ENCODE results near the gene CROCC.
A peak's percentile ranks its signal among the peaks of the same experiment; 100 is the strongest.
"Not testable (repeated sequence)": the region's sequence is repeated elsewhere in the genome, so short reads cannot be mapped to it uniquely, and the experiment has no call there.

The CROCC gene

DNA sequence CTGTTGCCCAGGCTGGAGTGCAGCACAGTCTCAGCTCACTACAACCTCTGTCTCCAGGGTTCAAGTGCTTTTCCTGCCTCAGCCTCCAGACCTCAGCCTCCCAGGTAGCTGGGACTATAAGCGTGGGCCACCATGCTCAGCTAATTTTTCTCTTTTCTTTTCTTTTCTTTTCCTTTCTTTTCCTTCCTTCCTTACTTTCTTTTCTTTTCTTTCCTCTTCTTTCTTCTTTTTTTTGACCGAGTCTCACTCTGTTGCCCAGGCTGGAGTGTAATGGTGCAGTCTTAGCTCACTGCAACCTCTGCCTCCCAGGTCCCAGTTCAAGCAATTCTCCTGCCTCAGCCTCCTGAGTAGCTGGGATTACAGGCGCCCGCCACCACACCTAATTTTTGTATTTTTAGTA is 42.4 kb downstream of the CROCC start:
- not testable (repeated sequence) for H3K27ac Mint-ChIP-seq, H3K9me3 Mint-ChIP-seq, H3K36me3 Mint-ChIP-seq, H3K4me3 Mint-ChIP-seq, H3K27me3 Mint-ChIP-seq, H3K4me1 Mint-ChIP-seq

DNA sequence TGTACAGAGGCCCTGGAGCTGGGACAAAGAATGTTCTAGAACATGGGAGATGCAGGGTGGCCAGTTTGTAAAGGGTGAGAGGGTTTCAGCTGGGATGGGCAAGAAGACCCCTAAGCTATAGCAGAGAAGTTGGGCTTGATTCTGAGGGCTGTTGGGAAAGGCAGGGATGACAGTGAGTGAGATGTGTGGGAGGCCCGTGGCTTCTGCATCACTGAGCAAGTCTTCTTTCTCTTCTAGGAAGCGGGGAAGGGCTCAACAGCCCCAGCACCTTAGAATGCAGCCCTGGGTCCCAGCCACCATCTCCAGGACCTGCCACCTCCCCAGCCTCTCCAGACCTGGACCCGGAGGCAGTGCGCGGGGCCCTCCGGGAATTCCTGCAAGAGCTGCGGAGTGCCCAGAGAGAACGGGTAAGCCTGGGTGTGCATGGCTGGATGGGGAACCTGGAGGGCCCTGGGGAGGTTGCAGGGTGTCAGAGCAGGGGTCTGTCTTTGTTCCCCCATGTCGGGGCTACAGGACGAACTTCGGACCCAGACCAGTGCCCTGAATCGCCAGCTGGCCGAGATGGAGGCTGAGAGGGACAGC is 43.8 kb downstream of the CROCC start:
- no peaks in the 10 kb centered on the region for H3K9me3 Mint-ChIP-seq
- H3K36me3 Mint-ChIP-seq = peaks cover 2% of the 10 kb centered on the region
- no peaks in the 10 kb centered on the region for H3K27me3 Mint-ChIP-seq
- H3K4me3 Mint-ChIP-seq = no peak overlapping the region
- H3K27ac Mint-ChIP-seq = no peak overlapping the region
- H3K4me1 Mint-ChIP-seq = peaks cover 4% of the 10 kb centered on the region

DNA sequence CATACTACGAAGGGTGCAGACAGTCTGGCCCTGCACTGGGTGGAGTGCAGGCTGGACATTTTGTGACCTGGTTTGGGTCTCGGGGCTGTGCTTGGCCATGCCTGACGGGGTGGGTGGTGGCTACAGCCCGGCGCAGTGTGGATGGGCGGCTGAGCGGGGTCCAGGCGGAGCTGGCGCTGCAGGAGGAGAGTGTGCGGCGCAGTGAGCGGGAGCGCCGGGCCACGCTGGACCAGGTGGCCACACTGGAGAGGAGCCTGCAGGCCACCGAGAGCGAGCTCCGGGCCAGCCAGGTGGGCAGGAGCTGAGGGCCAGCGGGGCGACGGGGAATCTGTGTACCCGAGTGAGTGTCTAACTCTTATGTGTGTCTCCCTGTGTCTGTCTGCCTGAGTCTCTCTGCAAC is 44.6 kb downstream of the CROCC start:
- Mint-ChIP-seq H3K9me3 (no peaks in the 10 kb centered on the region), H3K27ac (no peak overlapping the region), H3K36me3 (peaks cover 2% of the 10 kb centered on the region), H3K4me1 (peaks cover 3% of the 10 kb centered on the region), H3K27me3 (no peaks in the 10 kb centered on the region), H3K4me3 (no peak overlapping the region)

DNA sequence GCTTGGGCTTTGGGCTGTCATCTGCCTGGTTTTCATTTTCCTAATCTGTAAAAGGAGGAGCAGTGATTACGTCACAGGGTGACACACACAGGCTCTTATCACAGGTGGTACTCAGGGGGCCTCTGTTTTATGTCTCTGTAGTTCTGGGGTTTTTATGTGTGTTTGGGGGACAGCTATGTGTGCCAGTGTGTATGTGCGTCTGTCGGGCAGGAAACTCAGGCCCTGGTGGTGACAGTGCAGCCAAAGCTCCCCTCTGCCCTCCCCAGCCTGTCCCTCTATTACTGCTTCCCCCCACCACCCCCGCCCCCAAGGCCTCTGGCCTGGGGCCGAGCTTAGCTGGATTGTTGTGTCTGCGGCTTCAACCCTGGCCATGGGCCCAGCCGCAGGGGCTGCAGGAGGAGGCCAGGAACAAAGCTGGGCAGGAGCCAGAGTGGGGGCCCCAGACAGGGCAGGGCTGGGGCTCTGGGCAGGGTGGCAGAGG is 45.4 kb downstream of the CROCC start:
- no peaks in the 10 kb centered on the region for H3K9me3 Mint-ChIP-seq
- H3K27ac Mint-ChIP-seq = no peak overlapping the region
- no peak overlapping the region for H3K4me3 Mint-ChIP-seq
- no peaks in the 10 kb centered on the region for H3K4me1 Mint-ChIP-seq
- H3K27me3 Mint-ChIP-seq = no peaks in the 10 kb centered on the region
- H3K36me3 Mint-ChIP-seq = peaks cover 2% of the 10 kb centered on the region

DNA sequence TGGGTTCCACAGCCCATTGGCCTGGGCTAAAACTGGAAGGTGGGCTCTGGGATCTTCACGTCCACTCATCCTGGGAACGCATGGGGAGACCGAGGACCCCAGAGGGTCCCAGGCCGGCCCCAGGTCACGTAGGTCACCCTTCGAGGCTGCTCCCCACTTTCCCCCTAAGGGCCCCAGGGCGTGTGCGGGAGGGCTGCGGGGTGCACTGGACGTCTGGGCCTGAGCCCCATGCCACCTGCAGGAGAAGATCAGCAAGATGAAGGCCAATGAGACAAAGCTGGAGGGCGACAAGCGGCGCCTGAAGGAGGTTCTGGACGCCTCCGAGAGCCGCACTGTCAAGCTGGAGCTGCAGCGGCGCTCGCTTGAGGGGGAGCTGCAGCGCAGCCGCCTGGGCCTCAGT is 46.2 kb downstream of the CROCC start:
- Mint-ChIP-seq H3K4me3 (no peak overlapping the region), H3K9me3 (no peaks in the 10 kb centered on the region), H3K27ac (no peak overlapping the region), H3K36me3 (peaks cover 2% of the 10 kb centered on the region), H3K27me3 (no peaks in the 10 kb centered on the region), H3K4me1 (no peaks in the 10 kb centered on the region)

DNA sequence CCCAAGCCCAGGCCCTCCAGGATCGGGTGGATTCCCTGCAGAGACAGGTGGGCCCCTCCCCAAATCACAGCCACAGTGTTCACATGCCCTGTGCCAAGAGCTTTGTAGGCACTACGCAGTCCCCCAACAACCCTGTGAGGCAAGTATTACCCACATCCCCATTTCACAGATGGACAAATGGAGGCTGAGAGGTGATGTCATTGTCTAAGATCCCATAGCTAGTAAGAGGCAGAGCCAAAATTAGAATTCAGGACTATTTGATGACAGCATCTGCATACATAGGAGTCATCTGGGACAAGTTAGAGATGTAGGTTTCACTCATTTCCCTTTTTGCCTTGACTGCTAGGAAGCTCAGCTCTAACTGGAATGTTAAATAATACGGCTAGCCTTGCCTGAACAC is 46.6 kb downstream of the CROCC start:
- H3K27me3 Mint-ChIP-seq = no peaks in the 10 kb centered on the region
- no peak overlapping the region for H3K27ac Mint-ChIP-seq
- H3K4me1 Mint-ChIP-seq = no peaks in the 10 kb centered on the region
- H3K9me3 Mint-ChIP-seq = no peaks in the 10 kb centered on the region
- peaks cover 2% of the 10 kb centered on the region for H3K36me3 Mint-ChIP-seq
- no peak overlapping the region for H3K4me3 Mint-ChIP-seq

DNA sequence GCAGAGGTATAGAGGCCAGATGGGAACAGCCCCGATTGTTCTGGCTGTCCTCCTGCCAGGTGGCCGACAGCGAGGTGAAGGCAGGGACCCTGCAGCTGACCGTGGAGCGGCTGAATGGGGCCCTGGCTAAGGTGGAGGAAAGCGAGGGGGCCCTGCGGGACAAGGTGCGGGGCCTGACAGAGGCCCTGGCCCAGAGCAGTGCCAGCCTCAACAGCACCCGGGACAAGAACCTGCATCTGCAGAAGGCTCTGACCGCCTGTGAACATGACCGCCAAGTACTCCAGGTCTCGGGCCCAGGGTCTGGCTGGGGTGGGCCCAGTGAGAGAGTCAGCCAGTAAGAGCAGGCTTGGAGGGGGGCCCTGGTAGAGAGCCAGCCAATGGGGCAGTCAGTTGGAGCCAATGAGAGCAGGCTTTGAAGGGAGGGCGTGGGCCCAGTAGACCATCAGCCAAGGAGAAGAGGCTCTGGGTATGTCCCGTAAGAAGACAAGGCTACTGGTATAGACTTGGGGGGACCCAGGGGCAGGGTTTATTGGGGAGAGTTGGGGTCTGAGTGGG is 47.4 kb downstream of the CROCC start:
- Mint-ChIP-seq H3K36me3 (peaks cover 2% of the 10 kb centered on the region), H3K4me3 (no peak overlapping the region), H3K4me1 (no peaks in the 10 kb centered on the region), H3K27ac (no peak overlapping the region), H3K27me3 (no peaks in the 10 kb centered on the region), H3K9me3 (no peaks in the 10 kb centered on the region)

DNA sequence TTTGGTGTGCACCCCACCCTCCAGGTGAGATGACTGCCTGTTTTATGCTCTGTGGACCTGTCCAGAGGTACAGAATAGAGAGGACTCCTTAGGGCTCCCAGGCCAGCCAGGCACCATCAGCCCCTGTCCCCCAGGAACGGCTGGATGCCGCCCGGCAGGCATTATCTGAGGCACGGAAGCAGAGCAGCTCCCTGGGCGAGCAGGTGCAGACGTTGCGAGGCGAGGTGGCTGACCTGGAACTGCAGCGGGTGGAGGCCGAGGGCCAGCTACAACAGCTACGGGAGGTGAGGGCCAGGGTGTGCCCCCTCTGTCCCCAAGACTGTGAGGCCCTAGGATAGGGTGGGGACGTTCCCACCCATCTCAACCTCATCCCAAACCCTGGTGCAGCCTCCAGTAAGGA is 47.9 kb downstream of the CROCC start:
- Mint-ChIP-seq H3K4me3 (no peak overlapping the region), H3K9me3 (no peaks in the 10 kb centered on the region), H3K27ac (no peak overlapping the region), H3K27me3 (no peaks in the 10 kb centered on the region), H3K4me1 (no peaks in the 10 kb centered on the region), H3K36me3 (peaks cover 2% of the 10 kb centered on the region)

DNA sequence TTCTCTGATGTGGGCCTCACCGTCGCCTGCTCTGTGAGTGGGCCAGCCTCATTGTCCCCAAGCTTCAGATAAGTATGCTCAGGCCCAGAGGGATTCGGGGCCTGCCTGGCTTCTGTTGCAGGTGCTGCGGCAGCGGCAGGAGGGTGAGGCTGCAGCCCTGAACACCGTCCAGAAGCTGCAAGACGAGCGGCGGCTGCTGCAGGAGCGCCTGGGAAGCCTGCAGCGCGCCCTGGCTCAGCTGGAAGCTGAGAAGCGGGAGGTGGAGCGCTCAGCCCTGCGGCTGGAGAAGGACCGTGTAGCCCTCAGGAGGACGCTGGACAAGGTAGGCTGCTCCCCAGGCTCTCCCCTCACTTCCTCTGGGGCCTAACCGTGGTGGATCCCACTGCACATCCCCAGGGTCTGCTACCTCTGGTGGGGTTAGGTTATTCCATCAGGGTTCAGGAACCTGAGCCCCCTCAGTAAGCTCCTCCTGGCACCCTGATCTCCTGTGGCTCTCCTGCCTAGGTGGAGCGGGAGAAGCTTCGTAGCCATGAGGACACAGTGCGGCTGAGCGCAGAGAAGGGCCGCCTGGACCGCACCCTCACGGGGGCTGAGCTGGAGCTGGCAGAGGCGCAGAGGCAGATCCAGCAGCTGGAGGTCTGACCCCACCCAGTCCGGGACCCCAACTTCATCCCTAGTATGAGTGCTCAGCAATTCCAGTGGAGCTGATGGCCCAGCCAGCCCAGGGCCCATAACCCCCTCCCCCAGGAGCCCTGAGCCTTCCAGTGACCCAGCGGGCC is 48.6 kb downstream of the CROCC start:
- Mint-ChIP-seq H3K9me3 (no peaks in the 10 kb centered on the region), H3K4me3 (no peak overlapping the region), H3K4me1 (no peaks in the 10 kb centered on the region)

DNA sequence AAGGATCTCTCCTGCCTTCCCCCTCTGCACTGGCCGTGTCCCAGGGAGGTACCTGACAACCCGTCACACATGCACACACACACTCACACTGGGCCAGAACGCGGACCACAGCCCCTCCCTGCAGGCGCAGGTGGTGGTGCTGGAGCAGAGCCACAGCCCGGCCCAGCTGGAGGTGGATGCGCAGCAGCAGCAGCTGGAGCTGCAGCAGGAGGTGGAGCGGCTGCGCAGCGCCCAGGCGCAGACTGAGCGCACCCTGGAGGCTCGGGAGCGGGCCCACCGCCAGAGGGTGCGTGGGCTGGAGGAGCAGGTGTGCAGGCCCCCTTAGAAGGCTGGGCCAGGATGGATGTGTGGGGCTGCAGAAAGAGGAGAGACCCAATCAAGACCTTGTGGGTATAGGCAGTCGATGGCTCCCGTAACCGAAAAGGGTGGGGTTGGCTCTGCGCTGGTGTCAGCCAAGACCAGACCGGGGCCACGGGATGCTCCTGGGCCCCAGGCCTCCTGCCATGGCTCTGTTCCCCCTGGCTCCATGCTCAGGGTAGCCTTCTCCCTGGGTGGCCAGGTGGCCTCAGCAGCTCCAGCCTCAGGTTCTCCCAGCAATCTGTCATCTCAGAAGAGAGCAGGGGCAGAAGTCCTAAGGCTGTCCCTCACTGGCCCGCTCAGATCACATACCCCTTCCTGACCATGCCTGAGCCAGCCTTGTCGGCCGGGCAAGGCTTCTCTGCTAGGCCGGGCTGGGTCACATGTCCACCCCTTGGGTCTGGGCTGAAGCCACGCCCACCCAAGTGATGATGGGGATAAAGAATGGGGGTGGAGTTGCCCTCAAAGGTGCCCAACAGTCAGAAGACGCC is 49.8 kb downstream of the CROCC start:
- no peaks in the 10 kb centered on the region for H3K4me1 Mint-ChIP-seq
- H3K27ac Mint-ChIP-seq = no peak overlapping the region

More for the DNA sequence above, 48.6 kb downstream of the CROCC start:
- Mint-ChIP-seq H3K27ac (no peak overlapping the region), H3K36me3 (peaks cover 2% of the 10 kb centered on the region), H3K27me3 (no peaks in the 10 kb centered on the region)

DNA sequence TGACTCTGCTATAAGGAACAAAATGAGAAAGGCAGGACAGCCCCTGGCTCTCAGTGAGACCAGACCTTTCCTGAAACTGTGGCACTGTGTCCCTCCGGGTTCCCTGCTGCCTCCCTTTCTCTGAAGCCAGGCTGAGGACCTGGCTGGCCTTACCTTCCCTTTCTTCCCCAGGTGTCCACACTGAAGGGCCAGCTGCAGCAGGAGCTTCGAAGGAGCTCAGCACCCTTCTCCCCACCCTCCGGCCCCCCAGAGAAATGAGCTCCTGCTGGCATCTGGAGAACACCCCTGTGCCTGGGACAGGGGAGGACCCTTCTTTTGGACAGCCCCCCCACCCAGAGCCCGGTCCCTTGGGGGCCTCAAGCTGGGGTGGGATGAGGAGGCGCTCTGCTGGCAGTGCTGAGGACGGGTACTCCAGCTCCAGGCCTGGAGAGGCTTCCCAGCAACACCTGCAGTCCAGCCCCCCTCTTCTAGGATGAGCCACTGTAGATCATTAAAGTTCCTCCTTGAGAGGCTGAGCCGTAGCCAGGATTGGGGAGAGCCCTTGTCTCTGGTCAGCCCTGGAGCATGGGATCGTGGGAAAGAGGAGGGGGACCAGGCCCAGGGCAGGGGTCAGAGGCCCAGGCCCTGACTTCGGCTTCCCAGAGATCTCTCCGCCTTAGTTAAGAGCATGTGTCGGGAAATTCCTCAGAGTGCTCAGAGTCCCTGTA is 50.6 kb downstream of the CROCC start:
- Mint-ChIP-seq H3K4me1 (no peaks in the 10 kb centered on the region), H3K27me3 (no peaks in the 10 kb centered on the region), H3K9me3 (no peaks in the 10 kb centered on the region), H3K36me3 (no peaks in the 10 kb centered on the region), H3K4me3 (no peak overlapping the region), H3K27ac (peak overlapping the region; percentile 51)

More for the DNA sequence above, 49.8 kb downstream of the CROCC start:
- H3K4me3 Mint-ChIP-seq = no peak overlapping the region
- no peaks in the 10 kb centered on the region for H3K9me3 Mint-ChIP-seq
- no peaks in the 10 kb centered on the region for H3K27me3 Mint-ChIP-seq
- H3K36me3 Mint-ChIP-seq = no peaks in the 10 kb centered on the region

DNA sequence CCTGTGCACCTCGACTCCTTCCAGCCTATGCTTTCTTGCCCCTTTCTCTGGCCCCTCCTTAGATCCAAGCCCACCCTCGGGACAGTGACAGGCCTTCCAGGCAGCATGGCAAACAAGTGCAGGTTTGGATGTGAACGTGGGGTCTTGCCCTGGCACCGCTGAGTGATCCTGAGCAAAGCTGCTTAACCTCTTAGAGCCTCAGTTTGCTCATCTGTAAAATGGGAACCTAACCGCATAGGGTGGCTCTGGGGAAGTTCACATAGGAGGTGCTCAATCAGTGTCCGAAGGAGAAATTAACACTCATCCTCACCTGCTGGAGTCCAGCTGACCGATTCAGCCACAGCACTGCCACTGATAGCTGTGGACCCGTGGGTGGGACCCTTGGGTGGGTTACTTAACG is 51.5 kb downstream of the CROCC start:
- H3K27ac Mint-ChIP-seq = no peak overlapping the region
- no peaks in the 10 kb centered on the region for H3K4me1 Mint-ChIP-seq
- H3K27me3 Mint-ChIP-seq = no peaks in the 10 kb centered on the region
- no peak overlapping the region for H3K4me3 Mint-ChIP-seq
- H3K9me3 Mint-ChIP-seq = no peaks in the 10 kb centered on the region
- H3K36me3 Mint-ChIP-seq = no peaks in the 10 kb centered on the region

DNA sequence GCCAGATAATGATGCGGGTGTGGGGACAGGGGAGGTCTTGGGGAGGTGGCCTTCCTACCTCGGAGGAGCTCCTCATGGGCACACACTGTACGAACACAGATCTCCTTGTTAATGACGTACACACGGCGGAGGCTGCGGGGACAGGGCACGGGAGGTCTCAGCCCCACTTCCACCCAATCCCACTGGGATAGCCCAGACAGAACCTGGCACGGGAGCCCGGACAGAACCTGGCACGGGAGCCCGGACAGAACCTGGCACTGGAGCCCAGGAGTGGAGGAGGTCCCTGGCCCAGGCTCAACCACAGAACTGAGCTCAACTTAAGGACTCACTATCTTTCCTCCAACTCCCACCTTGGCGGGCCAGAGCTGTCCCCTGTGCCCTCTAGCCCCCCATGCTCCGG is 53.5 kb downstream of the CROCC start:
- Mint-ChIP-seq H3K27ac (no peak overlapping the region), H3K4me1 (no peaks in the 10 kb centered on the region), H3K4me3 (no peak overlapping the region), H3K36me3 (no peaks in the 10 kb centered on the region), H3K27me3 (no peaks in the 10 kb centered on the region), H3K9me3 (no peaks in the 10 kb centered on the region)

DNA sequence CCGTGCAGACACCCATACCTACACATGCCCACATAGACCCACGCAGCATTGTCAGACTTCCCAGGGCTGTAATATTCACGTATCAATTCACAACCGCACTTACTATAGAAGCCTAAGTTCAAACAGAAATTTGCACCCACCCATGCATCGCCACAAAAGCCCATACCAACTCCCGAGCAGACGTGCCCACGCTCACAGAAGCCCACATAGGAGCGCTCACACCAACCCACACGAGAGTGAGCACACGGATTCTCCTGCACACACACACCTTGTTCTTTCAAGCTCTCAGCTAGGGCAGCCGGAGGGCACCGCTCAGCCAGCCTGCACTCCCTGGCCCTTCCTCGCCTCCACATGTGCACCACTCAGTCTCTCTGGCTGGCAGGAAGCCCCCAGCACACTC is 54.1 kb downstream of the CROCC start:
- Mint-ChIP-seq H3K9me3 (no peaks in the 10 kb centered on the region), H3K4me1 (peaks cover 3% of the 10 kb centered on the region), H3K36me3 (no peaks in the 10 kb centered on the region), H3K27me3 (peaks cover 2% of the 10 kb centered on the region), H3K4me3 (no peak overlapping the region), H3K27ac (no peak overlapping the region)

DNA sequence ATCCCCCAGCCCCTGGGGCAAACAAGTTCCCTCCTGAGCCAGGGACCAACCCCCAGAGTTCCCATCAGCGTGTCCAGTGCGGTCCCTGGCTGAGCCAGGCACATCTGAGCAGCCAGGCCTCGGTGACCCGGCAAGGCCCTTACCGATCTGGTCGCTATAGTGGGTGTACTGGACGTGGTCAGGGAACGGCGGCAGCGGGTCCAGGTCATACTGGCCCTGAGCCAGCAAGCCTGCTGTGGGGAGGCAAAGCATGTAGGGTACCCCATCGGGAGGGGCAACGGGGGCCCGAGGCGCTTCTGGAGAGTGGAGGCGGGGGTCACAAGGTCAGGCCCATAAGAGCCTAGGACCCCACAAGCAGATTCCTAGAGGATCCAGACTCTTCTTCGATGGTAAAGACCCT is 55.2 kb downstream of the CROCC start:
- Mint-ChIP-seq H3K4me3 (no peak overlapping the region), H3K9me3 (no peaks in the 10 kb centered on the region), H3K27me3 (peaks cover 10% of the 10 kb centered on the region), H3K36me3 (no peaks in the 10 kb centered on the region), H3K27ac (no peak overlapping the region), H3K4me1 (peaks cover 10% of the 10 kb centered on the region)
